HFFc6 (cell line): ENCODE results near the gene AHDC1. TPM values are rescaled to one million over a fixed set of nuclear protein-coding genes. Genes with fewer than 3 reads are reported as not detected.
"Not testable (repeated sequence)": the region's sequence is repeated elsewhere in the genome, so short reads cannot be mapped to it uniquely, and the experiment has no call there.

Experiments
- DNase-seq: peaks from one replicate; pipeline ENCODE4 v3.0.0-alpha.2; 2018
- H3K27ac Mint-ChIP-seq: 2 replicates; pipeline ENCODE4 v1.8.0; 2020; ENCODE audit warnings: mild to moderate bottlenecking, mixed read lengths
- H3K27me3 Mint-ChIP-seq: 2 replicates; pipeline ENCODE4 v1.8.0; 2021; ENCODE audit warnings: mild to moderate bottlenecking, moderate library complexity, mixed read lengths; ENCODE audit not compliant: insufficient read depth
- H3K36me3 Mint-ChIP-seq: 2 replicates; pipeline ENCODE4 v1.8.0; 2021; ENCODE audit warnings: low read depth, mixed read lengths
- H3K4me1 Mint-ChIP-seq: 2 replicates; pipeline ENCODE4 v1.8.0; 2020; ENCODE audit warnings: low read depth, mixed read lengths
- H3K4me3 Mint-ChIP-seq: 2 replicates; pipeline ENCODE4 v1.8.0; 2020; ENCODE audit warnings: mild to moderate bottlenecking, moderate library complexity, mixed read lengths
- H3K9me3 Mint-ChIP-seq: 2 replicates; pipeline ENCODE4 v1.8.0; 2020; ENCODE audit warnings: mild to moderate bottlenecking, mixed read lengths
- CTCF ChIP-seq: fragments of 200-600 bp; sonication (generic); IDR thresholded peaks from 2 replicates; pipeline ENCODE4 v1.5.0; 2021; ENCODE audit warnings: antibody characterized with exemption, mild to moderate bottlenecking
- total RNA-seq, 6 experiments: library from RNA; stranded (reverse); fragmentation: NEBNext Ultra II Directional; extraction: Animal tissue kit (Norgen Biotek cat#: 25700); gene quantifications; 2 replicates in 1 of 6; 3 replicates in 5 of 6; pipeline ENCODE4 v1.2.3, GENCODE V29; 2021

AHDC1 gene
- total RNA-seq, 6 experiments from 2014 or later: 30.7 to 53.2 (median 34.7) TPM

DNA sequence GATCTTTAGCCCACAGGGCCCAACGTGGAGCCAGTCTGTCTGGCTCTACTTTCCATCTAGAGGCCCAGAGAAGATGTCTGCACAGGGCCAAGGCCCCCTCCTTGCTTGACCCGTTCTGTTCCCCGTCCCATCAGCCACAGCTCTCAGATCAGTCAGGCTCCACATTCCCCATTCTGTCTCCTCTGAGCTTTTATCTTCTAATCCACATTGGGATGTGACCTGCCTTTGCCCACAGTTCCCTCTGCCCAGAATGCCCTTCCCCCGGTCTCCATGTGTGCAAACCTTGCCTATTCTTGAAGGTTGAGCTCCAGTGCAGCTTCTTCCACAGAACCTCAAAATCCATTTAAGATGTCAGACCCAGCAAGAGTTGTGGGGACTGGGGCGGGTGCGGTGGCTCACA is 60.7 kb downstream of the AHDC1 start:
- peaks cover 16% of the 10 kb centered on the region for H3K27me3 Mint-ChIP-seq
- no peak for DNase-seq
- H3K4me1 Mint-ChIP-seq: peaks cover 84% of the 10 kb centered on the region
- no peak for TF ChIP-seq CTCF
- peaks cover 3% of the 10 kb centered on the region; the same call in 1 of the 2 replicates for H3K9me3 Mint-ChIP-seq
- H3K4me3 Mint-ChIP-seq: no peak overlapping the region
- peak overlapping the region; percentile 97 for H3K27ac Mint-ChIP-seq
- peaks cover 37% of the 10 kb centered on the region for H3K36me3 Mint-ChIP-seq

DNA sequence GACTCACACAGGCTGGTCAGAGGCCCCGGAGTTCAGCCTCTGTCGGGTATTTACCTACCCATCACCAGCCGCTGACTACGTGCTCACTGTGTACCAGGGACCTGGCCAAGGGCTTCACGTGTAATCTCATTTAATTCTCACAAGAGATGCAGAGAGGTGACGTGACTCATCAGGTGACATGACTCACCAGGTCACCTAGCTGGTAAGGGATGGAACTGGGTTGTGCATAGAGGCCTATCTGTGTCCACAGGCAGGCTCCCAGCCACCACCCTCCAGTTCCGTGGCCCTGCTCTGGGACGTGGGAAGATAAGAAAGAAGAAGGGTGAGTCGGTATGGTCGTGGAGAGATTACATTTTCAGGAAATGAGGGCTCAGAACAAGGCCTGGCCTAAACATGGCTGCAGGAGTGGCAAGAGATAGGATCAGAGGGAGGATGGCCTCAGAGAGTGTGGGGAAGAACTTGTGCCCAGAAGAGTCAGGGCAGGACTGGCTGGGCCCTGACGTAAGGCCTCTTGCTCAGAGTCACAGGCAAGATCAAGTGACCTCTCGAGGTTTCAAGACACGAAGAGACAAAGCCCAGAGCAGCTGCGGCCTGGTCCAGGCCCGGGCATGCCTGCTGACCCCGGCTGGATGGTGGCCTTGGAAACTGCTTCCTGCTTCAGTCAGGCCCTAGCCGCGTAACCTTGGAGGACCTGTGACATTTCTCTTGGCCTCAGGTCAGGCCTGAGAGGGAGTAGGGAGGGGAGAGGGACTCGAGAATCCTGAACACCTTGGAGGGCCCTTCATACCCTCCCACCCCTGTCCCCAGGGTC is 61.3 kb downstream of the AHDC1 start:
- peak; percentile 79 for DNase-seq
- TF ChIP-seq CTCF: no peak
- H3K36me3 Mint-ChIP-seq: peaks cover 37% of the 10 kb centered on the region
- peaks cover 3% of the 10 kb centered on the region; the same call in 1 of the 2 replicates for H3K9me3 Mint-ChIP-seq
- peaks cover 90% of the 10 kb centered on the region for H3K4me1 Mint-ChIP-seq
- peak overlapping the region; percentile 60 for H3K4me3 Mint-ChIP-seq
- peak overlapping the region; percentile 97 for H3K27ac Mint-ChIP-seq
- peaks cover 16% of the 10 kb centered on the region for H3K27me3 Mint-ChIP-seq

- peak; percentile 93 for DNase-seq
- Mint-ChIP-seq H3K36me3 (peaks cover 29% of the 10 kb centered on the region), H3K4me3 (peak overlapping the region; percentile 67), H3K4me1 (peaks cover 94% of the 10 kb centered on the region), H3K27ac (peak overlapping the region; percentile 97), H3K27me3 (peaks cover 14% of the 10 kb centered on the region), H3K9me3 (peaks cover 3% of the 10 kb centered on the region; the same call in 1 of the 2 replicates)
- TF ChIP-seq CTCF: no peak
Observed at GRCh38 chr1:27539901-27540861, 63.8 kb downstream of the AHDC1 start.

DNA sequence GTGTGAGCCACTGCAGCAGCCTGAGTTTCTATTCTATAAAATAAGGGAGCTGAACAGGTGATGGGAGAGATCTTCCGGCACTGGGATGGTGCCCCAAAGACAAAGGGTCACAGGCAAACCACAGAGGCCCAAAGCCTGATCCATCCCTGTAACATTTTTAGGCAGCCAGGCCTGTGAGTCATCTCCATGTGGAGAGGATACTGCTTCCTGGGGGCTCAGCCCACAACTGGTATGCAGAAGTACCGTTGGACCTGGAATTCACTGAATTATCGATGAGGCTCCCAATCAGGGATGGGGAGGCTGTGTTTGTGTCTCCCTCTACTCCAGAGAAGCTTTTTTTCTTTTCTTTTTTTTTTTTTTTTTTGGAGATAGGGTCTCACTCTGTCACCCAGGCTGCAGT is 65.2 kb downstream of the AHDC1 start:
- Mint-ChIP-seq H3K36me3 (peaks cover 21% of the 10 kb centered on the region), H3K4me3 (peak overlapping the region; percentile 75), H3K27ac (peak overlapping the region; percentile 97), H3K27me3 (peaks cover 10% of the 10 kb centered on the region), H3K9me3 (peaks cover 3% of the 10 kb centered on the region; the same call in 1 of the 2 replicates), H3K4me1 (peaks cover 80% of the 10 kb centered on the region)
- TF ChIP-seq CTCF: no peak
- DNase-seq: peak; percentile 82

DNA sequence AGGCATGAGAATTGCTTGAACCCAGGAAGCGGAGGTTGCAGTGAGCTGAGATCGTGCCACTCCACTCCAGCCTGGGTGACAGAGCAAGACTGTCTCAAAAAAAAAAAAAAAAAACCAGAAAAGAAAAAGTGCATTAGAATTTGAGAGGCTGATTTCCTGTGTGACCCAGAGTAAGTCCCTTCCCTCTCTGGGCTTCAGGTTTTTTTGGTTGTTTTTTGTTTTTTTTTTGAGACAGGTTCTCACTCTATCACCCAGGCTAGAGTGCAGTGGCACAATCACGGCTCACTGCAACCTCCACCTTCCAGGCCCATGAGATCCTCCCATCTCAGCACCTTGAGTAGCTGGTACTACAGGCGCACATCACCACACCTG is 65.7 kb downstream of the AHDC1 start:
- not testable (repeated sequence) for DNase-seq, H3K27me3 Mint-ChIP-seq, H3K9me3 Mint-ChIP-seq
- Mint-ChIP-seq H3K27ac (peak overlapping the region; percentile 97), H3K4me3 (peak overlapping the region; percentile 75), H3K36me3 (peaks cover 26% of the 10 kb centered on the region), H3K4me1 (peaks cover 75% of the 10 kb centered on the region)
